K562 (cell line): ENCODE measurements around the gene USP2. TPM values are rescaled to one million over a fixed set of nuclear protein-coding genes. Genes with fewer than 3 reads are reported as not detected.

ENCODE experiments used
- ATAC-seq: fragments of 200-7000 bp; cut with Tn5 transposase; 3 replicates; pipeline ENCODE4 v1.9.1; 2020; ENCODE audit warnings: moderate library complexity
- BruUV-seq: library from RNA; stranded (reverse); fragments of 400-500 nt; replicated peaks from 2 replicates; lab custom pipeline; 2021; lab: Mats Ljungman, UMichigan
- CTCF ChIA-PET: fragments of 300-600 bp; formaldehyde crosslinking; extraction: SDS; loops from one replicate; lab custom pipeline; 2021; ENCODE audit warnings: low intra/inter-chr PET ratio; lab: Yijun Ruan, JAX
- POLR2A ChIA-PET: fragments of 300-600, 350-650 bp; sonication (Branson Sonifier 250); formaldehyde crosslinking; extraction: SDS; loops from one replicate; lab custom pipeline; 2021; ENCODE audit warnings: antibody characterized with exemption, inconsistent platforms; lab: Yijun Ruan, JAX
- DNase-seq, 4 experiments: peaks; one replicate each; pipeline versions ENCODE4 v3.0.0 to v3.0.0-alpha.2; 2011 to 2018; ENCODE audit warnings: low spot score in 3 of 4, mixed read lengths in 3 of 4; ENCODE audit errors: extremely low read depth in 1 of 4
- FAIRE-seq: peaks from 2 replicates; lab custom pipeline; 2011; peaks lifted over from hg19 to GRCh38; lab: Jason Lieb, UNC
- H2AFZ ChIP-seq: 2 replicates; pipeline ENCODE4 v1.6.0; 2011; ENCODE audit warnings: low read depth, low read length, control low read depth, inconsistent platforms
- H3K27ac ChIP-seq: fragments of 200-600 bp; 3 replicates; pipeline ENCODE4 v1.8.0; 2011; ENCODE audit warnings: low read depth, mild to moderate bottlenecking, control low read depth, inconsistent platforms, low read length, moderate library complexity, mixed read lengths; ENCODE audit errors: extremely low read depth
- H3K27me3 ChIP-seq, 2 experiments: fragments of 300-600 bp in 1 of 2; 2 replicates in 1 of 2; 3 replicates in 1 of 2; pipeline versions ENCODE4 v1.6.0 to v1.8.0; 2011; ENCODE audit warnings: inconsistent platforms in 2 of 2, low read length in 2 of 2, mild to moderate bottlenecking in 1 of 2, mixed read lengths in 1 of 2, moderate library complexity in 1 of 2; ENCODE audit not compliant: control insufficient read depth in 2 of 2, insufficient read depth in 2 of 2
- H3K36me3 ChIP-seq: fragments of 300-600 bp; 3 replicates; pipeline ENCODE4 v1.8.0; 2011; ENCODE audit warnings: mild to moderate bottlenecking, low read length, inconsistent platforms; ENCODE audit not compliant: control insufficient read depth, insufficient read depth
- H3K4me1 ChIP-seq, 2 experiments: fragments of 200-600 bp in 1 of 2; replicated peaks in 1 of 2; 2 replicates in 1 of 2; 3 replicates in 1 of 2; pipeline versions ENCODE4 v1.5.1 to v1.8.0; 2011; ENCODE audit warnings: inconsistent platforms in 2 of 2, low read length in 2 of 2, mild to moderate bottlenecking in 1 of 2, mixed read lengths in 1 of 2, moderate library complexity in 1 of 2; ENCODE audit not compliant: control insufficient read depth in 2 of 2, insufficient read depth in 2 of 2
- H3K4me2 ChIP-seq: 2 replicates; pipeline ENCODE4 v1.6.1; 2011; ENCODE audit warnings: low read length, control low read depth, inconsistent platforms, mixed read lengths; ENCODE audit not compliant: insufficient read depth
- H3K4me3 ChIP-seq: fragments of 200-600 bp; sonication (generic), shearing (Covaris generic); 2 replicates; pipeline ENCODE4 v1.5.1; 2016; ENCODE audit warnings: control low read depth, inconsistent platforms
- H3K79me2 ChIP-seq: fragments of 200-600 bp; 3 replicates; pipeline ENCODE4 v1.8.0; 2011; ENCODE audit warnings: low read length, inconsistent platforms; ENCODE audit not compliant: control insufficient read depth, insufficient read depth
- H3K9ac ChIP-seq, 2 experiments: 2 replicates each; pipeline versions ENCODE4 v1.6.0 to v1.6.1; 2011; ENCODE audit warnings: low read depth in 2 of 2, low read length in 2 of 2, control low read depth in 1 of 2, inconsistent platforms in 1 of 2, mild to moderate bottlenecking in 1 of 2, mixed read lengths in 1 of 2; ENCODE audit not compliant: insufficient read depth in 1 of 2
- H3K9me1 ChIP-seq: one replicate; pipeline ENCODE4 v1.6.0; 2011; ENCODE audit warnings: inconsistent platforms, mild to moderate bottlenecking, low read length, moderate library complexity; ENCODE audit not compliant: control insufficient read depth, insufficient read depth
- H3K9me3 ChIP-seq: replicated peaks from 2 replicates; pipeline ENCODE4 v1.5.1; 2011; ENCODE audit warnings: low read depth, low read length, inconsistent platforms; ENCODE audit not compliant: control insufficient read depth, insufficient read depth
- H4K20me1 ChIP-seq: replicated peaks from 2 replicates; pipeline ENCODE4 v1.6.1; 2011; ENCODE audit warnings: low read length, inconsistent platforms, mixed read lengths; ENCODE audit not compliant: control insufficient read depth, insufficient read depth
- CCAR2 ChIP-seq: fragments of 200-400 bp; formaldehyde crosslinking; IDR thresholded peaks from 2 replicates; pipeline ENCODE4 v1.6.1; 2017; ENCODE audit warnings: mild to moderate bottlenecking, low read depth, low read length
- DDX20 ChIP-seq: fragments of 450-650 bp; IDR thresholded peaks from 2 replicates; pipeline ENCODE4 v1.6.1; 2016; ENCODE audit warnings: missing genetic modification characterization, low read depth, mild to moderate bottlenecking, missing compliant biosample characterization, moderate library complexity
- DNMT1 ChIP-seq: fragments of 450-650 bp; IDR thresholded peaks from 2 replicates; pipeline ENCODE4 v1.6.1; 2016; ENCODE audit warnings: antibody characterized with exemption, mild to moderate bottlenecking
- EHMT2 ChIP-seq: fragments of 450-650 bp; IDR thresholded peaks from 2 replicates; pipeline ENCODE4 v1.6.1; 2018; ENCODE audit warnings: antibody characterized with exemption
- HDAC2 ChIP-seq: fragments of 450-650 bp; IDR thresholded peaks from 2 replicates; pipeline ENCODE4 v1.6.1; 2016; ENCODE audit warnings: mild to moderate bottlenecking
- JUNB ChIP-seq: fragments of 450-650 bp; formaldehyde crosslinking; conservative IDR thresholded peaks from 2 replicates; pipeline ENCODE4 v1.4.0; 2020; ENCODE audit warnings: mild to moderate bottlenecking
- PHF8 ChIP-seq: fragments of 200-600 bp; sonication (generic); IDR thresholded peaks from 2 replicates; pipeline ENCODE4 v1.6.1; 2012; ENCODE audit warnings: mixed run types, mild to moderate bottlenecking, inconsistent platforms, low read length, moderate library complexity, borderline replicate concordance
- SAFB ChIP-seq: fragments of 200-400 bp; formaldehyde crosslinking; IDR thresholded peaks from 2 replicates; pipeline ENCODE4 v1.6.1; 2017; ENCODE audit warnings: low read depth, low read length, borderline replicate concordance
- SMAD4 ChIP-seq: fragments of 250-450 bp; sonication (Bioruptor Pico); conservative IDR thresholded peaks from 2 replicates; pipeline ENCODE4 v1.8.0; 2021; ENCODE audit warnings: inconsistent platforms, mild to moderate bottlenecking, moderate library complexity
- ZBTB1 ChIP-seq: sonication (generic); formaldehyde crosslinking; IDR thresholded peaks from 2 replicates; pipeline ENCODE4 v1.8.1; 2023; ENCODE audit warnings: missing genetic modification reagents, low read depth, mild to moderate bottlenecking, borderline replicate concordance
- ZKSCAN8 ChIP-seq: fragments of 200-800 bp; sonication (Bioruptor generic); IDR thresholded peaks from 2 replicates; pipeline ENCODE4 v1.6.1; 2016; ENCODE audit warnings: missing genetic modification characterization, missing compliant biosample characterization
- ZNF695 ChIP-seq: fragments of 450-650 bp; formaldehyde crosslinking; IDR thresholded peaks from 2 replicates; pipeline ENCODE4 v1.4.0; 2020; ENCODE audit warnings: mild to moderate bottlenecking, moderate library complexity
- ZNF778 ChIP-seq: fragments of 450-650 bp; formaldehyde crosslinking; IDR thresholded peaks from 2 replicates; pipeline ENCODE4 v1.4.0; 2020; ENCODE audit warnings: mild to moderate bottlenecking, moderate library complexity
- WGBS: fragments of 100-300 bp; shearing (Covaris generic); methylation state at CpG from one replicate; pipeline ENCODE4 v1.1.6; 2016; ENCODE audit warnings: low coverage, mixed read lengths; ENCODE audit not compliant: insufficient coverage; ENCODE audit errors: missing lambda C conversion rate; 5-methylcytosine and 5-hydroxymethylcytosine counted together
- in situ Hi-C: fragments of 300-500 bp; cut with MboI; formaldehyde crosslinking; loops from 4 replicates; pipeline ENCODE4 v1.15.0; 2018; ENCODE audit warnings: inconsistent platforms, mixed read lengths
- intact Hi-C: fragments of 100-400 bp; cut with micrococcal nuclease; formaldehyde crosslinking; loops from 2 replicates; pipeline ENCODE4 v1.14.2; 2022
- polyA plus RNA-seq, 8 experiments: library from polyadenylated mRNA; depleted of rRNA in 4 of 8; stranded (reverse) in 5 of 8; unstranded in 3 of 8; fragments of >200 nt; fragmentation: Nextera tagmentation in 2 of 8; fragmentation: Illumina TruSeq in 1 of 8; extraction: Ambion mirVana in 2 of 8; extraction: Trizol in 1 of 8; gene quantifications; 2 replicates each; pipeline versions ENCODE4 v1.2.1 to v1.2.3, GENCODE V29; 2011 to 2014; ENCODE audit warnings: inconsistent platforms in 1 of 8, missing spikeins in 1 of 8
- total RNA-seq, 7 experiments: library from RNA; depleted of rRNA in 6 of 7; stranded (reverse); fragments of >200 nt in 6 of 7; fragmentation: Illumina TruSeq in 2 of 7; extraction: Trizol in 2 of 7; gene quantifications; 2 replicates each; pipeline versions ENCODE4 v1.2.1 to v1.2.3, GENCODE V29; 2011 to 2021; ENCODE audit warnings: low replicate concordance in 1 of 7
- TF ChIP-seq, protein P1 (sequence below): sonication (generic); formaldehyde crosslinking; IDR thresholded peaks from 2 replicates; pipeline ENCODE4 v1.9.0; 2022; ENCODE audit warnings: mild to moderate bottlenecking, missing genetic modification reagents
- TF ChIP-seq, protein P2 (sequence below): sonication (generic); formaldehyde crosslinking; IDR thresholded peaks from 2 replicates; pipeline ENCODE4 v1.8.0; 2023; ENCODE audit warnings: missing genetic modification reagents, mild to moderate bottlenecking, borderline replicate concordance

The USP2 gene
- total and polyA plus RNA-seq, 9 of the 15 experiments (the other 6 are each of a cell fraction or from before 2014, with no cell fraction given): 2.8 to 16.9 (median 3.9) TPM

DNA sequence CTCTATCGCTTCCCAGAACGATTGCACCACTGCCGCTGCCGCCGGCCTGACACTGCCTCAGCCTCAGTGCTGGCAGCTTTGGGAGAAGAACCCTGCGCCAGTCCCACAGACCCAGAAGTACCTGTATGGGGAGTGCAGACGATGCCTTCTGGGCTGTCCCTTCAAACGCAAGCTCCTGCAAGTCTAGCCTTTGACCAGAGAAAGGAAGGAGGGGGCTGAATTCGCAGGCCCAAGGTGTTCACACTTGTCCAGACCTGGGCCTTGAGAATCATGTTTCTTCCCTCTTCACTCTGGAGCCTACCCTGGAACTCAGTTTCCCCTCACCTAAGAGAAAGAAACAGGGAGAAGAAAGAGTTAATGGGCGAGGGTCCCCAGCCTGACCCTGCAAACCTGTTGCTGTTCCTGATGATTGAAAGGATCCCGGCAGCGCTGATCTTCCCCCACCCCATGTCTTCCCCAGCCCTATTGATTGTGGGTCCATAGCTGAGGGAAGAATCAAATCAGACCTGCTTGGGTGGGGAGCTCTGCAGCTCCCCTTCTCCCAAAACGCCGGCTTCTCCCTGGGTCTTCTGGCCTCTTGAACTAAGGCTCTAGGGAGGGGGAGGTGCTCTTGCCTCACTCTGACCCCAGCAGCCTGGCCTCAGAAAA lies 63.8 kb downstream of the USP2 start:
- in situ Hi-C loops (no loop called here), intact Hi-C loops (loop anchor here (2.0 to 5.0 kb wide), 2 partner anchors 111 to 405 kb away; partner anchors contain the start of gene CBL)
- DNase-seq (no peak), ATAC-seq (no peak), FAIRE-seq (no peak)
- ChIA-PET POLR2A (interaction anchor here (0.5 to 5.1 kb wide), 10 partner anchors 9 to 223 kb away, joined by 3 to 22 read pairs (median 4); no protein-coding TSS in a partner anchor), CTCF (no interaction called here)
- H3K9me3 ChIP-seq: no peaks in the 10 kb centered on the region
- WGBS: 23% methylated on average over 14 of the region's 14 CpGs
- H3K27me3 ChIP-seq: no peaks in the 10 kb centered on the region; a peak in 1 of 5 replicates
- peak overlapping the region; percentile 79 to 91 for H3K9ac ChIP-seq
- H2AFZ ChIP-seq: peak overlapping the region; percentile 65
- peak overlapping the region; percentile 56 for H3K4me3 ChIP-seq
- H4K20me1 ChIP-seq: 0 out of 2 replicates have a peak, but pooled peaks cover 6% of the 10 kb centered on the region
- H3K27ac ChIP-seq: peak overlapping the region; percentile 93
- peak overlapping the region; percentile 92 for H3K4me2 ChIP-seq
- H3K36me3 ChIP-seq: peaks cover 22% of the 10 kb centered on the region; the same call in 2 of the 3 replicates
- peaks cover 29% of the 10 kb centered on the region; the same call in 2 of the 3 replicates for H3K79me2 ChIP-seq
- no TSS peak for BruUV-seq
- no peaks in the 10 kb centered on the region for H3K9me1 ChIP-seq
- peaks cover 50 to 77% of the 10 kb centered on the region in 2 experiments for H3K4me1 ChIP-seq
- TF ChIP-seq, protein P1, sequence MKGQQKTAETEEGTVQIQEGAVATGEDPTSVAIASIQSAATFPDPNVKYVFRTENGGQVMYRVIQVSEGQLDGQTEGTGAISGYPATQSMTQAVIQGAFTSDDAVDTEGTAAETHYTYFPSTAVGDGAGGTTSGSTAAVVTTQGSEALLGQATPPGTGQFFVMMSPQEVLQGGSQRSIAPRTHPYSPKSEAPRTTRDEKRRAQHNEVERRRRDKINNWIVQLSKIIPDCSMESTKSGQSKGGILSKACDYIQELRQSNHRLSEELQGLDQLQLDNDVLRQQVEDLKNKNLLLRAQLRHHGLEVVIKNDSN: no peak
- TF ChIP-seq EHMT2 (no peak), HDAC2 (peak; percentile 23; the same call in 1 of the 2 replicates), ZBTB1 (CRISPR knock-in tag) (no peak), CCAR2 (no peak), ZNF778 (CRISPR knock-in tag) (no peak), SMAD4 (CRISPR knock-in tag) (0 out of 2 replicates have a peak, but pooled peaks have one; percentile 4), SAFB (no peak), PHF8 (no peak), JUNB (CRISPR knock-in tag) (no peak), DDX20 (tag) (no peak), ZKSCAN8 (CRISPR knock-in tag) (no peak), ZNF695 (CRISPR knock-in tag) (no peak), DNMT1 (no peak)
- TF ChIP-seq, protein P2, sequence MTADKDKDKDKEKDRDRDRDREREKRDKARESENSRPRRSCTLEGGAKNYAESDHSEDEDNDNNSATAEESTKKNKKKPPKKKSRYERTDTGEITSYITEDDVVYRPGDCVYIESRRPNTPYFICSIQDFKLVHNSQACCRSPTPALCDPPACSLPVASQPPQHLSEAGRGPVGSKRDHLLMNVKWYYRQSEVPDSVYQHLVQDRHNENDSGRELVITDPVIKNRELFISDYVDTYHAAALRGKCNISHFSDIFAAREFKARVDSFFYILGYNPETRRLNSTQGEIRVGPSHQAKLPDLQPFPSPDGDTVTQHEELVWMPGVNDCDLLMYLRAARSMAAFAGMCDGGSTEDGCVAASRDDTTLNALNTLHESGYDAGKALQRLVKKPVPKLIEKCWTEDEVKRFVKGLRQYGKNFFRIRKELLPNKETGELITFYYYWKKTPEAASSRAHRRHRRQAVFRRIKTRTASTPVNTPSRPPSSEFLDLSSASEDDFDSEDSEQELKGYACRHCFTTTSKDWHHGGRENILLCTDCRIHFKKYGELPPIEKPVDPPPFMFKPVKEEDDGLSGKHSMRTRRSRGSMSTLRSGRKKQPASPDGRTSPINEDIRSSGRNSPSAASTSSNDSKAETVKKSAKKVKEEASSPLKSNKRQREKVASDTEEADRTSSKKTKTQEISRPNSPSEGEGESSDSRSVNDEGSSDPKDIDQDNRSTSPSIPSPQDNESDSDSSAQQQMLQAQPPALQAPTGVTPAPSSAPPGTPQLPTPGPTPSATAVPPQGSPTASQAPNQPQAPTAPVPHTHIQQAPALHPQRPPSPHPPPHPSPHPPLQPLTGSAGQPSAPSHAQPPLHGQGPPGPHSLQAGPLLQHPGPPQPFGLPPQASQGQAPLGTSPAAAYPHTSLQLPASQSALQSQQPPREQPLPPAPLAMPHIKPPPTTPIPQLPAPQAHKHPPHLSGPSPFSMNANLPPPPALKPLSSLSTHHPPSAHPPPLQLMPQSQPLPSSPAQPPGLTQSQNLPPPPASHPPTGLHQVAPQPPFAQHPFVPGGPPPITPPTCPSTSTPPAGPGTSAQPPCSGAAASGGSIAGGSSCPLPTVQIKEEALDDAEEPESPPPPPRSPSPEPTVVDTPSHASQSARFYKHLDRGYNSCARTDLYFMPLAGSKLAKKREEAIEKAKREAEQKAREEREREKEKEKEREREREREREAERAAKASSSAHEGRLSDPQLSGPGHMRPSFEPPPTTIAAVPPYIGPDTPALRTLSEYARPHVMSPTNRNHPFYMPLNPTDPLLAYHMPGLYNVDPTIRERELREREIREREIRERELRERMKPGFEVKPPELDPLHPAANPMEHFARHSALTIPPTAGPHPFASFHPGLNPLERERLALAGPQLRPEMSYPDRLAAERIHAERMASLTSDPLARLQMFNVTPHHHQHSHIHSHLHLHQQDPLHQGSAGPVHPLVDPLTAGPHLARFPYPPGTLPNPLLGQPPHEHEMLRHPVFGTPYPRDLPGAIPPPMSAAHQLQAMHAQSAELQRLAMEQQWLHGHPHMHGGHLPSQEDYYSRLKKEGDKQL (CRISPR knock-in tag): no peak
